ENCODE data around the gene RBFOX2. TPM values are rescaled to one million over a fixed set of nuclear protein-coding genes. Genes with fewer than 3 reads are reported as not detected.

RBFOX2 gene
- total RNA-seq, 1 donor = 17.8 TPM

- no peak for DNase-seq (ENCODE audit: low read depth in 2 of 3, low spot score in 2 of 3)
Measured at GRCh38 chr22:35978889-35979288, 49.7 kb downstream of the RBFOX2 start.

GRCh38 chr22:35978201-35978600 is 50.4 kb downstream of the RBFOX2 start:
- DNase-seq (ENCODE audit: low read depth in 2 of 3, low spot score in 2 of 3) = no peak

GRCh38 chr22:35977136-35977535 is 51.5 kb downstream of the RBFOX2 start:
- no peak for DNase-seq (ENCODE audit: low read depth in 2 of 3, low spot score in 2 of 3)

GRCh38 chr22:35973388-35973787 is 55.2 kb downstream of the RBFOX2 start:
- no peak for DNase-seq (ENCODE audit: low read depth in 2 of 3, low spot score in 2 of 3)

GRCh38 chr22:35972559-35972958 is 56.1 kb downstream of the RBFOX2 start:
- no peak for DNase-seq (ENCODE audit: low read depth in 2 of 3, low spot score in 2 of 3)

GRCh38 chr22:35971456-35972119 is 57.0 kb downstream of the RBFOX2 start:
- DNase-seq (ENCODE audit: low read depth in 2 of 3, low spot score in 2 of 3) = no peak

- no peak for DNase-seq (ENCODE audit: low read depth in 2 of 3, low spot score in 2 of 3)
Measured at GRCh38 chr22:35970616-35971455, 57.8 kb downstream of the RBFOX2 start.

- no peak for DNase-seq (ENCODE audit: low read depth in 2 of 3, low spot score in 2 of 3)
Measured at GRCh38 chr22:35967046-35967397, 61.6 kb downstream of the RBFOX2 start.

- DNase-seq (ENCODE audit: low read depth in 2 of 3, low spot score in 2 of 3) = no peak
Measured at GRCh38 chr22:35966314-35967045, 62.1 kb downstream of the RBFOX2 start.

GRCh38 chr22:35963237-35963810 is 65.3 kb downstream of the RBFOX2 start:
- DNase-seq (ENCODE audit: low read depth in 2 of 3, low spot score in 2 of 3) = no peak

GRCh38 chr22:35961480-35962295 is 66.9 kb downstream of the RBFOX2 start:
- DNase-seq (ENCODE audit: low read depth in 2 of 3, low spot score in 2 of 3) = no peak

- no peak for DNase-seq (ENCODE audit: low read depth in 2 of 3, low spot score in 2 of 3)
Measured at GRCh38 chr22:35960854-35961253, 67.8 kb downstream of the RBFOX2 start.

GRCh38 chr22:35959121-35959800 is 69.4 kb downstream of the RBFOX2 start:
- no peak for DNase-seq (ENCODE audit: low read depth in 2 of 3, low spot score in 2 of 3)

GRCh38 chr22:35958334-35958733 is 70.3 kb downstream of the RBFOX2 start:
- DNase-seq (ENCODE audit: low read depth in 2 of 3, low spot score in 2 of 3) = no peak

GRCh38 chr22:35957589-35957988 is 71.0 kb downstream of the RBFOX2 start:
- no peak for DNase-seq (ENCODE audit: low read depth in 2 of 3, low spot score in 2 of 3)

- no peak for DNase-seq (ENCODE audit: low read depth in 2 of 3, low spot score in 2 of 3)
Measured at GRCh38 chr22:35956850-35957249, 71.8 kb downstream of the RBFOX2 start.

- no peak for DNase-seq (ENCODE audit: low read depth in 2 of 3, low spot score in 2 of 3)
Measured at GRCh38 chr22:35955546-35955945, 73.1 kb downstream of the RBFOX2 start.

- no peak for DNase-seq (ENCODE audit: low read depth in 2 of 3, low spot score in 2 of 3)
Measured at GRCh38 chr22:35952576-35952975, 76.0 kb downstream of the RBFOX2 start.

GRCh38 chr22:35950262-35950661 is 78.4 kb downstream of the RBFOX2 start:
- no peak for DNase-seq (ENCODE audit: low read depth in 2 of 3, low spot score in 2 of 3)

GRCh38 chr22:35949243-35949642 is 79.4 kb downstream of the RBFOX2 start:
- DNase-seq (ENCODE audit: low read depth in 2 of 3, low spot score in 2 of 3) = no peak
